ENCODE measurements around the gene ADISSP. TPM values are rescaled to one million over a fixed set of nuclear protein-coding genes. Genes with fewer than 3 reads are reported as not detected.

ADISSP gene
- total and polyA plus RNA-seq, 2 of the 8 experiments (the other 6 are each of a cell fraction or from before 2014, with no cell fraction given) = 111 to 141 TPM

- TF ChIP-seq CHD7 (IDR thresholded peaks at IDR 0.05; ENCODE audit: insufficient replicate concordance, low read length) = no peak
- no peak for TF ChIP-seq SIX5 (IDR thresholded peaks at IDR 0.05; ENCODE audit: low read depth, low read length)
- no peak for TF ChIP-seq RFX5 (IDR thresholded peaks at IDR 0.05; ENCODE audit: borderline replicate concordance, low read depth, low read length)
Observed at GRCh38 chr20:3720626-3721025, 46.9 kb downstream of the ADISSP start (continued).
